Left hindlimb (tissue), 1 donor: ENCODE results near the gene CDC42BPA.
"Not testable (repeated sequence)": the region's sequence is repeated elsewhere in the genome, so short reads cannot be mapped to it uniquely, and the experiment has no call there.

Experiments
- DNase-seq: peaks from one replicate; pipeline ENCODE4 v3.0.0-alpha.2; 2018

CDC42BPA gene

DNA sequence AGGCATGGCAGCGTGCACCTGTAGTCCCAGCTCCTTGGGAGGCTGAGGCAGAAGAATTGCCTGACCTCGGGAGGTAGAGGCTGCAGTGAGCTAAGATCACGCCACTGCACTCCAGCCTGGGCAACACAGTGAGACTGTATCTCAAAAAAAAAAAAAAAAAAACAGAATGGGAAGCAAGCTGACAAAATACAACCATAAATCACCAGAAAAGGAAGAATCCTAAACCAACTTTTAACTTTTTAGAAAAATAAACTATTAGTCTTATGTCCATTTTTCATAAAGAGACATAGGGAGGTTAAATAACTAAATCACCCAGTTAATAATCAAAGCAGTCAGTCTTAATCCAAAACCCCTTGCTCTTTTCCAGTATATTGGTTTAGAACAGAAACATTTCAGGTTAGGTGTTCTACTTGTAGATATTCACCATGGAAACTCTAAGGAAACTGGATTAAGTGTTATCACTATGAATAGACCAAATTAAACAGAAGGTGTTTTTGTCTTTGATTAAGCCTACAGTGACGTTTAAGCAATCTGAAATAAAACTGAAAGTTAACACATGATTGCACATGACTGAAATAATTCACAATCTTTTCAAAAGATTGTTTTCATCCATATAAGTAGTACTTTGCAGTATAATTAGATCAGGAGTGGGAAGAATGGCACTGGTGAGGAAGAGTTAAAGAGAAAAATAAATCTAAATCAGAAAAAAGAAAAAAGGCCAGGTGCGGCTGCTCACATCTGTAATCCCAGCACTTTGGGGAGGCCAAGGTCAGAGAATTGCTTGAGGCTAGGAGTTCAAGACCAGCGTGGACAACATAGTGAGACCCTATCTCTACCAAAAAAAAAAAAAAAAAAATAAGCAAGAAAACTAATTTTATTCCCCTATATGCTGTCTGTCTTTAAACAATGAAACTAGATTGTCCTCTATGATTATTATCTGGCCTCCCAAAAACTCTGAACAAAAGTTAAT is 9.6 kb downstream of the CDC42BPA start:
- no peak for DNase-seq

- DNase-seq, result no peak
Observed at GRCh38 chr1:227306689-227307088, 11.6 kb downstream of the CDC42BPA start.

GRCh38 chr1:227305894-227306626 is 12.2 kb downstream of the CDC42BPA start:
- no peak for DNase-seq

DNA sequence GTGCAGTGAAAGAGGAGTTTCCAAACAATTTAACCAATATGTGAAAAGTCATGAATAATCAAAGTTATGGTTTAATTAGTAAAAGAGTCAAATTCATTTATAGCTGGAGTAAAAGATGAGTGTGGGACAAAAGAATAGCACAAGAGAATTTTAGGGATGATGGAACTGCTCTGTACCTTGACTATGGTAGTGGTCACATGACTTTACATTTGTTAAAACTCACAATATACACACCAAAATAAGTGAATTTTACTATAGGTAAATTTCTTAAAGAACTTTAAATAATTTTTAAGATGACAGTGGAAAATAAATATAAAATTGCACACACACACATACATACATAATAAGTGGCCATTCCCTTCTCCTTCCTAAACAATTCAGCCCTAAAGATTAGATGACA is 13.6 kb downstream of the CDC42BPA start:
- no peak for DNase-seq

DNA sequence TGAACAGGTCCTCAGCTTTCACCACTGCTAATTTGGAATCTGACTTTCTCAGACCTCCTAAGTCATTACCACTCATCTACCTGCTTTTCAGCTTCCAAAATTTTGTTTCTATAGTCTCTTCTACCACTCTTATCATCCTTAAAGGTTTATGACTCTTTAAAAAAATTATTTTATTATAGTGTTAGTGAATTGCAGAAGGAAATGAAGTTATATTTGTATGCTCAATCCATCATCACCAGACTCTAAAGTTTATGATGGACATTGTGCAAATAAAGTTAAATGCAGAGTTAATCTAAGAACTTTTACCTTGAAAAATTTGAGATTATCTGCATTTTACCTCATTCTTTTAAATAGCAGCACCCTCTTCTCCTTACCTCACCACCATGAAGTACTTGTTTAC is 14.6 kb downstream of the CDC42BPA start:
- no peak for DNase-seq

GRCh38 chr1:227300682-227301081 is 17.6 kb downstream of the CDC42BPA start:
- no peak for DNase-seq

DNA sequence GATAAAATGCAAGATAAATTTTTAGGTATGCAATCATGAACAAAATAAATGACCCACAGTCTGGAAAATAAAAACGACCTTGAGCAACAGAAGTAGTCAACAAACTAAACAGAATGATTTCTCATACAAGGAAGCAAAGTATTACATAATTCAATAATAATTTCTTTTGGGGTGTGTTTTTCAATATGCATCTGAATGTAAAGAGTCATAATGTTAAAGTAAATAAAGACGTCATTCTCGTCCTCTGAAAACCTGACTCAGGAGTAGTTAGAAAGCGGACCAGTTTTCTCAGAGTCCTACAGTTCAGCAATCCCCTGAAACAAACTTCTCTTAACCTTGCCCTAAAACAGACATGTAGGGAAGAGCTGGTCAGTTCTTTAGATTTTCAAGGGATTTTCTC is 18.6 kb downstream of the CDC42BPA start:
- DNase-seq, result no peak

DNA sequence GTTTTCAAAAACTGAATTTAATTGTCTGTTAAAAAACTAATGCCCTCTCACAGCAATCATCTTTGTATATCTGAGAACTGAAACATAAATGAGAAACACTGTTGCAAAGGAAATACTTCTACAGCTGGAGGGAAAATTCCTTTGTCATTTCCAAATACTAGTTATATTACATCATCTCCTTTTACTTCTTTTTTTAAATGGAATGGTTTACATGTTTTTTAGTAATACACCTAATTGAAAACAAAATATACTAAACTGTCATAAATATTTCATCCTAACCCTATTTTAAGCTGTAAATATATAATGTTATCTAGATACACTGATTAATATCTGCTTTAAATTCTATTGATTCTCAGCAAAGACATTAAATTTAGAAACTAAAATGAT is 19.1 kb downstream of the CDC42BPA start:
- no peak for DNase-seq

- no peak for DNase-seq
Observed at GRCh38 chr1:227298512-227299240, 19.6 kb downstream of the CDC42BPA start.

- no peak for DNase-seq
Observed at GRCh38 chr1:227297073-227297793, 21.1 kb downstream of the CDC42BPA start.

DNA sequence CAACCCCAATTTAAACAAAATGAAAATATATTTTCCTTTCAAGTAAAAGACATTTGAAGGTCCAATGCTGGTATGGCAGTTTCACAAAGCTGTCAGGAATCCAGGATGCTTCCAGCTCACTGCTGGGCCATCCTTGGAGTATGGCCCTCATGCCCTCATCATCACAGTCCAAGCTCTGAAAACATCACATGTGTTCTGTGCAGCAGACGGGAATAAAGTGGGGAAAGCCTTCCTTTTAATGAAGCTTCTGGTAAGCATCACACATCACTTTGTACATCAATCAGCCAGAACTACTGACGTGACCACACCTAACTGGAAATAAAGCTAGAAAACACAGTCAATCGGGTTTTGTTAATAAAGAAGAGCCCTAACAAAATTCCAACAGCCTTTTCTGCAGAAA is 22.7 kb downstream of the CDC42BPA start:
- no peak for DNase-seq

DNA sequence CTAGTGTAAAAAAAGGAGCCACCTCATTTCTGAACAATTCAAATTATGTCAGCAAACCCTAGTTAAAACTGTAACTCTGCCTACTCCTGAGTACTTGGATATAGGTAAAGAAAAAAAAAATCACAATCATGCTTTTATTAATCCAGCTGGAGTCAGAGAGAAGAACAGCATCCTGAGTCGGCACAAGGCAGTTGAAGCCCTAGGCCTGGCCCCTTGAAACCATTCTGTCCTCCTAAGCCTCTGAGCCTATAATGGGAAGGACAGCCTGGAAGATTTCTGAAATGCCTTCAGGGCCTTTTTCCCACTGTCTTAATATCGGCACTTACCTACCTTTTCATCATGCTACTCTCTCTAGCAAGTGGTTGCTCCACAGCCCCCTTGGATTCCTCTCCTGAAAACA is 32.5 kb downstream of the CDC42BPA start:
- no peak for DNase-seq

- DNase-seq, result no peak
Observed at GRCh38 chr1:227281371-227281770, 36.9 kb downstream of the CDC42BPA start.

DNA sequence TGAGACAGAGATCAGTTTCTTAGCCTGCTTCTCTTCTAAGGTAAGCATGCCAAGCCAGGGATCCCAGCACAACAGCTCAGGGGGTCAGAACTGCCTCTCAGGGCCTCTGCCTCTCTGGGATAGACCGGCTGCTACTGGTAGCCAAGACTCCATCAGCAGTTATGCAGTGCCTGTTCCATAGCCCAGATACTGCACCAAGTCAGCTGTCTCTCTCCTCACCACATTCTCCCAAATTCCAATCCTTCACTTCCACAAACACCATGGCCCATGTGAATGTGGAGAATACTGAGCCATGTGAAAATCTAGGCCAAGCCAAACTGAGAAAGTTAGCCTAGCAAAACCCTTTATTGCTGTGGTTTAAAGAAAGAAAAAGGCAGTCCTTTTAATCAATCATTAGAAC is 37.5 kb downstream of the CDC42BPA start:
- no peak for DNase-seq

GRCh38 chr1:227276156-227276693 is 42.1 kb downstream of the CDC42BPA start:
- DNase-seq, result not testable (repeated sequence)

GRCh38 chr1:227273557-227273956 is 44.7 kb downstream of the CDC42BPA start:
- DNase-seq, result no peak

GRCh38 chr1:227272428-227272827 is 45.9 kb downstream of the CDC42BPA start:
- no peak for DNase-seq

DNA sequence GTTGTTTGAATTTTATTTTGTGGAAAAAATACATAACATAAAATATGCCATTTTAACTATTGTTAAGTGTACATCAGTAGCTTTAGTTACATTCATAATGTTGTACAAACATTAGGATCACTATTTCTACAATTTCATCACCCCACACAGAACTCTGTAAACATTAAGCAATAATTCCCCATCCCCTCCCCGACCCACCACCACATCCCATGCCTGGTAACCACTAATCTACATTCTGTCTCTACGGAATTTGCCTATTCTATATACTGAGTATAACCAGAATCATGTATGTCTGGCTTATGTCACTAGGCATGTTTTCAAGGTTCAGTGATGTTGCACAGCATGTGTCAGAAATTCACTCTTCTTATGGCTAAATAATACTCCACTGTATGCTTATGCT is 47.7 kb downstream of the CDC42BPA start:
- no peak for DNase-seq

DNA sequence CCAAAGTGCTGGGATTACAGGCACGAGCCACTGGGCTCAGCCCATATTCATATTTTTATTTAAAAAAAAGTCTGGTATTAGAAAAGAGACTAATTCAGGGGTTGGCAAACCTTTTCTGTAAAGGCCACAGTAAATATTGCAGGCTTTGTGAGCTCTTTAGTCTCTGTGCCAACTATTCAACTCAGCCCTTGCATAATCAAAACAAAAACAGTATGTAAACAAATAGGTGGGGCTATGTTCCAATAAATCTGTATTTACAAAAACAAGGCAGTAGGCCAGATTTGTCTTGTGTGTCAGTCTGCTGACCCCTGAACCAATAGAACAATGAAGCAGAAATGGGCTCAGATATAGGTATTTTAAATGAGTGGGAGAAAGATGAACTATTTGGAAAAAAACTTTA is 49.3 kb downstream of the CDC42BPA start:
- DNase-seq, result no peak

DNA sequence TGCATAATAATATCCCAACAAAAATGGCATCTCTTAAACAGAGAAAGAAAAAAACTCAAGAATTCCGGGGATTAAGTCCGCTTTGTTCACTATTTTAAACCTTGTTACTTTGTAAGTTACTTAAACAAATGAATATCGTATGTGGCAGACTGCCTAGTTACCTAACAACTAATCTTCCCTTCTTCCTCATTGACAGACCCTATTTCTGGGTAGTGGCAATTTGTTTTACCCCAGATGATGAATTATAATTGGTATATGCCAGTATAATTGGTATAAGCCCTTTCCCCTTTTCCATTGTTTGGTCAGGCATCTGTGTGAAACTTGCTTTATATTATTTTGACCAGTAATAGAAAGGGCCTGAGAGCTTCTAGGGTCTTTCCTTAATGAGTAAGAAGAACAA is 52.4 kb downstream of the CDC42BPA start:
- DNase-seq, result no peak

- no peak for DNase-seq
Observed at GRCh38 chr1:227263869-227264268, 54.4 kb downstream of the CDC42BPA start.

- DNase-seq, result no peak
Observed at GRCh38 chr1:227261501-227261900, 56.8 kb downstream of the CDC42BPA start.
